ENCODE data around the gene CACNA1D. TPM values are rescaled to one million over a fixed set of nuclear protein-coding genes. Genes with fewer than 3 reads are reported as not detected.

CACNA1D gene
- total RNA-seq, 1 donor from 2014 or later: 6.3 TPM

- no peak for DNase-seq (ENCODE audit: low spot score, unreplicated experiment)
- Mint-ChIP-seq H3K9me3 (ENCODE audit: low read depth) (no peaks in the 10 kb centered on the region), H3K36me3 (ENCODE audit: insufficient read depth) (peaks cover 6% of the 10 kb centered on the region), H3K4me3 (ENCODE audit: low read depth) (no peak overlapping the region), H3K4me1 (ENCODE audit: low read depth) (peaks cover 8% of the 10 kb centered on the region), H3K27ac (no peak overlapping the region), H3K27me3 (no peaks in the 10 kb centered on the region)
- no peak for TF ChIP-seq CTCF (IDR thresholded peaks at IDR 0.05; ENCODE audit: unreplicated experiment)
These were observed 325.7 kb downstream of the CACNA1D start for GRCh38 chr3:53820084-53820483.

GRCh38 chr3:53820756-53821580 is 326.6 kb downstream of the CACNA1D start:
- H3K27ac Mint-ChIP-seq: no peak overlapping the region
- no peaks in the 10 kb centered on the region for H3K9me3 Mint-ChIP-seq (ENCODE audit: low read depth)
- H3K27me3 Mint-ChIP-seq: no peaks in the 10 kb centered on the region
- H3K4me1 Mint-ChIP-seq (ENCODE audit: low read depth): peaks cover 12% of the 10 kb centered on the region
- TF ChIP-seq CTCF (IDR thresholded peaks at IDR 0.05; ENCODE audit: unreplicated experiment): no peak
- peaks cover 5% of the 10 kb centered on the region for H3K36me3 Mint-ChIP-seq (ENCODE audit: insufficient read depth)
- no peak overlapping the region for H3K4me3 Mint-ChIP-seq (ENCODE audit: low read depth)
- no peak for DNase-seq (ENCODE audit: low spot score, unreplicated experiment)

GRCh38 chr3:53821631-53822121 is 327.3 kb downstream of the CACNA1D start:
- TF ChIP-seq CTCF (IDR thresholded peaks at IDR 0.05; ENCODE audit: unreplicated experiment): no peak
- H3K4me3 Mint-ChIP-seq (ENCODE audit: low read depth): no peak overlapping the region
- peaks cover 9% of the 10 kb centered on the region for H3K36me3 Mint-ChIP-seq (ENCODE audit: insufficient read depth)
- H3K4me1 Mint-ChIP-seq (ENCODE audit: low read depth): peaks cover 12% of the 10 kb centered on the region
- DNase-seq (ENCODE audit: low spot score, unreplicated experiment): no peak
- peak overlapping the region; percentile 24 for H3K27ac Mint-ChIP-seq
- H3K9me3 Mint-ChIP-seq (ENCODE audit: low read depth): no peaks in the 10 kb centered on the region
- H3K27me3 Mint-ChIP-seq: no peaks in the 10 kb centered on the region

- Mint-ChIP-seq H3K27ac (no peak overlapping the region), H3K9me3 (ENCODE audit: low read depth) (no peaks in the 10 kb centered on the region), H3K4me3 (ENCODE audit: low read depth) (no peak overlapping the region), H3K36me3 (ENCODE audit: insufficient read depth) (peaks cover 11% of the 10 kb centered on the region), H3K4me1 (ENCODE audit: low read depth) (peaks cover 12% of the 10 kb centered on the region), H3K27me3 (no peaks in the 10 kb centered on the region)
- TF ChIP-seq CTCF (IDR thresholded peaks at IDR 0.05; ENCODE audit: unreplicated experiment): no peak
- DNase-seq (ENCODE audit: low spot score, unreplicated experiment): no peak
These were observed 327.9 kb downstream of the CACNA1D start for GRCh38 chr3:53822331-53822741.

- Mint-ChIP-seq H3K36me3 (ENCODE audit: insufficient read depth) (peaks cover 11% of the 10 kb centered on the region), H3K27ac (no peak overlapping the region), H3K4me1 (ENCODE audit: low read depth) (peaks cover 12% of the 10 kb centered on the region), H3K27me3 (no peaks in the 10 kb centered on the region), H3K4me3 (ENCODE audit: low read depth) (no peak overlapping the region), H3K9me3 (ENCODE audit: low read depth) (no peaks in the 10 kb centered on the region)
- DNase-seq (ENCODE audit: low spot score, unreplicated experiment): no peak
- no peak for TF ChIP-seq CTCF (IDR thresholded peaks at IDR 0.05; ENCODE audit: unreplicated experiment)
These were observed 328.9 kb downstream of the CACNA1D start for GRCh38 chr3:53823026-53823955.

All from progenitor cell of endocrine pancreas (in vitro differentiated cells).